Neural cell (in vitro differentiated cells): Measurements from ENCODE around the gene IL6R. TPM values are rescaled to one million over a fixed set of nuclear protein-coding genes. Genes with fewer than 3 reads are reported as not detected.

Experiments used
- H2AFZ ChIP-seq: fragments of 200-600, 300-800 bp; sonication (generic), shearing (Covaris generic); 2 replicates; pipeline ENCODE4 v1.6.0; 2014; ENCODE audit warnings: low read depth, mild to moderate bottlenecking, antibody characterized with exemption, low read length, moderate library complexity
- H3F3A ChIP-seq: fragments of 200-600 bp; shearing (Covaris generic); 2 replicates; pipeline ENCODE4 v1.6.1; 2016; ENCODE audit warnings: mild to moderate bottlenecking, moderate library complexity, mixed read lengths, antibody characterized with exemption, low read length; ENCODE audit not compliant: insufficient read depth, poor library complexity, severe bottlenecking
- H3K27ac ChIP-seq: fragments of 200-600, 300-800 bp; sonication (generic), shearing (Covaris generic); 2 replicates; pipeline ENCODE4 v1.5.1; 2014; ENCODE audit warnings: mild to moderate bottlenecking, low read length, moderate library complexity
- H3K27me3 ChIP-seq: fragments of 300-800, 200-600 bp; sonication (generic), shearing (Covaris generic); 2 replicates; pipeline ENCODE4 v1.6.0; 2014; ENCODE audit warnings: mild to moderate bottlenecking, low read depth, low read length, moderate library complexity; ENCODE audit not compliant: insufficient read depth
- H3K36me3 ChIP-seq: fragments of 300-800, 200-600 bp; sonication (generic), shearing (Covaris generic); 2 replicates; pipeline ENCODE4 v1.5.1; 2014; ENCODE audit warnings: mild to moderate bottlenecking, antibody characterized with exemption, low read length, moderate library complexity; ENCODE audit not compliant: insufficient read depth
- H3K4me2 ChIP-seq: fragments of 300-800, 200-600 bp; sonication (generic), shearing (Covaris generic); 2 replicates; pipeline ENCODE4 v1.6.0; 2014; ENCODE audit warnings: mild to moderate bottlenecking, low read length
- H3K4me3 ChIP-seq: fragments of 300-800, 200-600 bp; sonication (generic), shearing (Covaris generic); 2 replicates; pipeline ENCODE4 v1.5.1; 2014; ENCODE audit warnings: mild to moderate bottlenecking, low read length, moderate library complexity
- H3K79me2 ChIP-seq: fragments of 200-600 bp; shearing (Covaris generic); replicated peaks from 2 replicates; pipeline ENCODE4 v1.6.0; 2014; ENCODE audit warnings: mild to moderate bottlenecking, low read length, moderate library complexity; ENCODE audit not compliant: insufficient read depth
- H3K9ac ChIP-seq: fragments of 300-800, 200-600 bp; sonication (generic), shearing (Covaris generic); 2 replicates; pipeline ENCODE4 v1.6.1; 2016; ENCODE audit warnings: mild to moderate bottlenecking, low read length, mixed read lengths
- H3K9me2 ChIP-seq: fragments of 200-600 bp; shearing (Covaris generic); 2 replicates; pipeline ENCODE4 v1.6.1; 2016; ENCODE audit warnings: mild to moderate bottlenecking, low read length, mixed read lengths; ENCODE audit not compliant: insufficient read depth
- H3K9me3 ChIP-seq: fragments of 200-600, 300-800 bp; sonication (generic), shearing (Covaris generic); 2 replicates; pipeline ENCODE4 v1.6.1; 2016; ENCODE audit warnings: mild to moderate bottlenecking, mixed run types, low read length, moderate library complexity, mixed read lengths
- H4K20me1 ChIP-seq: fragments of 200-600 bp; shearing (Covaris generic); 2 replicates; pipeline ENCODE4 v1.6.1; 2016; ENCODE audit warnings: mild to moderate bottlenecking, mixed run types; ENCODE audit not compliant: insufficient read depth
- CTCF ChIP-seq: fragments of 450-650 bp; IDR thresholded peaks from 2 replicates; pipeline ENCODE4 v1.5.1; 2014; ENCODE audit warnings: antibody characterized with exemption, mild to moderate bottlenecking, moderate library complexity; ENCODE audit not compliant: poor library complexity, severe bottlenecking
- EP300 ChIP-seq: fragments of 450-650 bp; conservative IDR thresholded peaks from 2 replicates; pipeline ENCODE4 v1.6.1; 2014; ENCODE audit warnings: antibody characterized with exemption, mild to moderate bottlenecking, moderate library complexity; ENCODE audit not compliant: poor library complexity, severe bottlenecking
- EZH2 ChIP-seq: fragments of 200-600, 300-800 bp; shearing (Covaris generic), sonication (generic); IDR thresholded peaks from 2 replicates; pipeline ENCODE4 v1.6.1; 2014; ENCODE audit warnings: antibody characterized with exemption, low read length, borderline replicate concordance, mild to moderate bottlenecking; ENCODE audit not compliant: insufficient read depth, poor library complexity, severe bottlenecking
- MXI1 ChIP-seq: fragments of 450-650 bp; conservative IDR thresholded peaks from 2 replicates; pipeline ENCODE4 v1.6.1; 2014; ENCODE audit warnings: antibody characterized with exemption, mild to moderate bottlenecking; ENCODE audit not compliant: poor library complexity, severe bottlenecking
- POLR2AphosphoS5 ChIP-seq: IDR thresholded peaks from 2 replicates; pipeline ENCODE4 v1.6.1; 2012
- RAD21 ChIP-seq: fragments of 450-650 bp; conservative IDR thresholded peaks from 2 replicates; pipeline ENCODE4 v1.6.1; 2014; ENCODE audit warnings: antibody characterized with exemption, mild to moderate bottlenecking, moderate library complexity
- SMC3 ChIP-seq: fragments of 450-650 bp; conservative IDR thresholded peaks from 2 replicates; pipeline ENCODE4 v1.6.1; 2014; ENCODE audit warnings: antibody characterized with exemption, mild to moderate bottlenecking, moderate library complexity; ENCODE audit not compliant: poor library complexity
- TAF1 ChIP-seq: IDR thresholded peaks from 2 replicates; pipeline ENCODE4 v1.6.1; 2012; ENCODE audit warnings: low read depth
- polyA plus RNA-seq: library from polyadenylated mRNA; depleted of rRNA; stranded (reverse); fragments of >200 nt; gene quantifications from 2 replicates; pipeline ENCODE4 v1.2.3, GENCODE V29; 2014
- TF ChIP-seq, protein P1 (sequence below): IDR thresholded peaks from 2 replicates; pipeline ENCODE4 v1.6.1; 2012; ENCODE audit warnings: borderline replicate concordance

Gene IL6R
- polyA plus RNA-seq, 1 donor from 2014 or later, result not detected

- H3K27me3 ChIP-seq, result peaks cover 52% of the 10 kb centered on the region
Observed at GRCh38 chr1:154405747-154406571, 816 bp downstream of the IL6R start.

GRCh38 chr1:154406572-154406879 is 1.4 kb downstream of the IL6R start:
- H4K20me1 ChIP-seq, result no peaks in the 10 kb centered on the region
- no peak overlapping the region for H3K4me2 ChIP-seq
- H3K27ac ChIP-seq, result no peak overlapping the region
- H3K36me3 ChIP-seq, result no peaks in the 10 kb centered on the region
- H3K9ac ChIP-seq, result no peak overlapping the region
- H3F3A ChIP-seq, result no peaks in the 10 kb centered on the region
- H3K9me2 ChIP-seq, result no peaks in the 10 kb centered on the region
- no peaks in the 10 kb centered on the region for H3K9me3 ChIP-seq
- TF ChIP-seq EP300, result no peak
- TF ChIP-seq, protein P1, sequence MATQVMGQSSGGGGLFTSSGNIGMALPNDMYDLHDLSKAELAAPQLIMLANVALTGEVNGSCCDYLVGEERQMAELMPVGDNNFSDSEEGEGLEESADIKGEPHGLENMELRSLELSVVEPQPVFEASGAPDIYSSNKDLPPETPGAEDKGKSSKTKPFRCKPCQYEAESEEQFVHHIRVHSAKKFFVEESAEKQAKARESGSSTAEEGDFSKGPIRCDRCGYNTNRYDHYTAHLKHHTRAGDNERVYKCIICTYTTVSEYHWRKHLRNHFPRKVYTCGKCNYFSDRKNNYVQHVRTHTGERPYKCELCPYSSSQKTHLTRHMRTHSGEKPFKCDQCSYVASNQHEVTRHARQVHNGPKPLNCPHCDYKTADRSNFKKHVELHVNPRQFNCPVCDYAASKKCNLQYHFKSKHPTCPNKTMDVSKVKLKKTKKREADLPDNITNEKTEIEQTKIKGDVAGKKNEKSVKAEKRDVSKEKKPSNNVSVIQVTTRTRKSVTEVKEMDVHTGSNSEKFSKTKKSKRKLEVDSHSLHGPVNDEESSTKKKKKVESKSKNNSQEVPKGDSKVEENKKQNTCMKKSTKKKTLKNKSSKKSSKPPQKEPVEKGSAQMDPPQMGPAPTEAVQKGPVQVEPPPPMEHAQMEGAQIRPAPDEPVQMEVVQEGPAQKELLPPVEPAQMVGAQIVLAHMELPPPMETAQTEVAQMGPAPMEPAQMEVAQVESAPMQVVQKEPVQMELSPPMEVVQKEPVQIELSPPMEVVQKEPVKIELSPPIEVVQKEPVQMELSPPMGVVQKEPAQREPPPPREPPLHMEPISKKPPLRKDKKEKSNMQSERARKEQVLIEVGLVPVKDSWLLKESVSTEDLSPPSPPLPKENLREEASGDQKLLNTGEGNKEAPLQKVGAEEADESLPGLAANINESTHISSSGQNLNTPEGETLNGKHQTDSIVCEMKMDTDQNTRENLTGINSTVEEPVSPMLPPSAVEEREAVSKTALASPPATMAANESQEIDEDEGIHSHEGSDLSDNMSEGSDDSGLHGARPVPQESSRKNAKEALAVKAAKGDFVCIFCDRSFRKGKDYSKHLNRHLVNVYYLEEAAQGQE, result no peak
- no peak for TF ChIP-seq MXI1
- TF ChIP-seq CTCF, result no peak
- TF ChIP-seq RAD21, result no peak
- no peak for TF ChIP-seq TAF1
- no peak for TF ChIP-seq EZH2
- TF ChIP-seq SMC3, result no peak
- TF ChIP-seq POLR2AphosphoS5, result no peak
- H2AFZ ChIP-seq, result no peak overlapping the region
- peaks cover 52% of the 10 kb centered on the region for H3K27me3 ChIP-seq
- H3K4me3 ChIP-seq, result peak overlapping the region; percentile 68
- no peaks in the 10 kb centered on the region for H3K79me2 ChIP-seq

More at GRCh38 chr1:154405747-154406571, 816 bp downstream of the IL6R start:
- Histone ChIP-seq H3K27ac (no peak overlapping the region), H3K9me2 (no peaks in the 10 kb centered on the region), H3K9ac (peak overlapping the region; percentile 39), H3F3A (no peaks in the 10 kb centered on the region), H3K79me2 (no peaks in the 10 kb centered on the region), H3K9me3 (no peaks in the 10 kb centered on the region), H2AFZ (peak overlapping the region; percentile 7), H3K4me3 (peak overlapping the region; percentile 68), H4K20me1 (no peaks in the 10 kb centered on the region), H3K4me2 (no peak overlapping the region), H3K36me3 (no peaks in the 10 kb centered on the region)
- TF ChIP-seq CTCF (no peak), EZH2 (peak; percentile 37), POLR2AphosphoS5 (no peak), EP300 (no peak), TAF1 (no peak)
